ENCODE data around the gene USP2.

Gene USP2

DNA sequence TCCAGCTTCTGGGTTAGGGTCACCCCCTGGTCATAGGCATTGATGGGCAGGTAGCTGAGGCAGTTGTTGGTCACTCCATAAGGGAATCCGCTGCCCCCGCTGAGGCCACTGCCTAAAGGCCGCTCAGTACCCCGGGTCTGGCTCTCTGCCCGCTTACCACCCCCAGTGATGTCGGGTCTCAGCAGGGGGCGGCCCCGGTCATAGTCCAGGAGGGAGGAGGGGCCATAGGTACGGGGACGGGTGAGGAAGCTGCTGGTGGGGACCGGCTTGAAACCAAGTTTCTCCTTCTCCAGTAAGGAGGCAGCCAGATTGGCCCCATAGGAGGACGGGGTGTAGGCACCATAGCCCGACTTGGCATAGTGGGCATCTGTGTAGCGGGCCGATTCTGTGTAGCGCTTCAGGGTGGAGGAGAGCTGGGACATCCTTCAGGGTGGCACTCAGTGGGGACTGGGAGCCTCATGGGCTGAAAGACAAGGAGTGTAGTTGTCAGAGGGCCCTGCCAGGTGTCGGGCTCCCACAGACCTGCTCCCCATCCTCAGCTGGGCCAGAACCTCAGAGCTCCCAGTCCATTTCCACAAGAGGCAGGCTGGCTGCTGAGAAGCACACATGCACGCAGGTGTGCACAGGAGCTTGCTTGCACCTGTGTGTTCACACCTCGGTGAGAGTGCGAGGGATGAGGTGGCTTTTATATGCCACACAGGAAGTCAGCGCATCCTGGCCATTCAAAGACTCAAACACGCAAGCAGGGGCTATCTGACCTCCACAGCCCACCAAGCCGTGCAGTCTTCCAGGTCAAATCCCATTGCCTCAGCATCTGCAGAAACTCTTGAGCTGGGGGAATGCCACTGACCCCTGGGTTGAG is 8.2 kb downstream of the USP2 start:
- no peak for TF ChIP-seq Cebpa-rat (IDR thresholded peaks at IDR 0.05)
- no peaks in the 10 kb centered on the region for H4K20me1 ChIP-seq
- H3K4me2 ChIP-seq = peak overlapping the region; percentile 55
- H3K27me3 ChIP-seq = no peaks in the 10 kb centered on the region
- no peaks in the 10 kb centered on the region for H3K9me3 ChIP-seq
- no peak overlapping the region for H3K27ac ChIP-seq
- peaks cover 80% of the 10 kb centered on the region for H3K4me1 ChIP-seq
- H3K4me3 ChIP-seq = no peak overlapping the region
- H3K9ac ChIP-seq = no peak overlapping the region
- no peaks in the 10 kb centered on the region for H3K36me3 ChIP-seq

DNA sequence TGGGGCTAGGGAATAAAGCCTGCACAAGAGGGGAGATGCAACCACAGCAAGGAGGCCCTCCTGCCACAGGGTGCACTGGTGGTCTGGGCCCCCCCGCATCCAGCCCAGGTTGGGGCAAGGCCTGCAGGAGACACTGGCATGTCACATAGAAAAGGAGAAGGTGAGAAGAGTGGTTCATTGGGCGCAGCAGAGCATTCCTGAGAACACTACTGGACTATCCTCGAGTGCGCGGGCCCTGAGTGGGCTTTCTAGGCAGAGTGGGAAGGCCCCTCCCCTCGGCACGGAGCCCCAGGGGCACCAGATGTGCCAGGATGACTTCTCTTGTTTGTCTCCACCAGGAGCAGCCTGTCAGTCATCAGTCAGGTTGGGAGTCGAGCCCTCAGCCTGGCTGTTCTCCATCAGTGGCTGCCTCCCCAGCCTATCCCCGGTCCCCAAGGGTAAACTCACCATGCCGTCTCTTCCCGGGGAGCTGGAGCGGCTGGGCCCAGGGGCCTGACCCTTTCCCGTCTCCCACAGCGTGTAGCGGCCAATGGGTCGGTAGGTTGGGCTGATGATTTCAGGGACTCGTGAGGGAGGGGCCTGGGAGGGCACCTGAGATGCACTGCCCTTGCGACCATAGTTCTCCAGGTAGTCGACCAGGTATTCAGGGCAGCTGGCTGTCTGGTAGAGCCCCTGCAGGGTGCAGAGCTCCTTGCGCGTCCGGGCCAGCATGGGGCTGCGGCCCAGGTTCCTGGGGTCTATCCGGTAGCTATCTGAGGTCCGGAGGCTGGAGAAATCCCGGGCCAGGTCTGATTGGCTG is 9.0 kb downstream of the USP2 start:
- no peaks in the 10 kb centered on the region for H3K27me3 ChIP-seq
- H3K9me3 ChIP-seq = no peaks in the 10 kb centered on the region
- peaks cover 82% of the 10 kb centered on the region for H3K4me1 ChIP-seq
- peak overlapping the region; percentile 41 for H3K4me2 ChIP-seq
- no peak overlapping the region for H3K27ac ChIP-seq
- H3K4me3 ChIP-seq = no peak overlapping the region
- no peak overlapping the region for H3K9ac ChIP-seq
- no peak for TF ChIP-seq Cebpa-rat (IDR thresholded peaks at IDR 0.05)
- H4K20me1 ChIP-seq = no peaks in the 10 kb centered on the region
- no peaks in the 10 kb centered on the region for H3K36me3 ChIP-seq

DNA sequence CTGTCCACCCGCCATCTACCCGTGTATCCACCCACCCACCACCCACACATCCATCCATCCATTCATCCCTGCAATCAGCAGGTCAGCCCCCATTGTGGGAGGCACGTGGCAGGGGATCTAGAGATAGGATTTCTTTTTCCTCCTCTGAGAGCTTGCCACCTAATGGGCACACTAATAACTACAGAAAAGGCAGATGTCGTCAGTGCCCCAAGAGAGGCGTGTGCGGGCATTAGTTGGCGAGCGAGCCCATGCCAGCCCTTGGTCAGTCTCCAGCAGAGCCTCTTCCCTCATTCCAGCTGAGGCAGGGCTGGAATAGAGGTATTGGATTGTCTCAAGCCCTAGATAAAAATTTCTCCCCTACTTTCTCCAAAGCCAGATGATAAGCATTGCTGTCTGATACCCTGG is 9.7 kb downstream of the USP2 start:
- Histone ChIP-seq H3K36me3 (no peaks in the 10 kb centered on the region), H3K4me2 (peak overlapping the region; percentile 41), H3K9ac (no peak overlapping the region)

DNA sequence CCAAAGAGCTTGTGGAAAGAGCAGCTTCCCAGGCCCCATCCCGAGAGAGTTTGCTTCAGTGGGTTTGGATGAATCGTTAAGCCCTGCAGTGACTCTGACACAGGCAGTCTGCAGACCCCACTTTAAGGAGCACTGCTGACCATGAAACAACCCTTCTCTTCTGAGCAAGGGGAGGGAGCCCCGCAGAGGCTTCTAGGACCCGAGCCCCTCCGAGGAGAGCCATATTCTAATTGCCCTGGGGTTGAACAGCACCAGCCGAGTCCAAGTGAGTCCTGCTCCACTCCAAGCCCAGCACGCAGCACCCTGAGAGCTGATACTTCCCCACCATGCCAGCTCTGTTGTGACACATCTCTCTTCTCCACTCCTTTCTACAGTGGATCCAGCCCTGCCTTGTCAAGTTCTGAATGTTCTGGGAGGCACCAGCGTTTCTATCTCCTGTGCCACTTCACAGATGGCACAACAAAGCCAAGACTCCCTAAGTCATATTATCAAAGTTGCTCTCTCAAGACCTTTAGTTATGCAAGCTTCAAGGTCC is 10.4 kb downstream of the USP2 start:
- Histone ChIP-seq H3K27ac (peak overlapping the region; percentile 16; the same call in 1 of the 2 replicates), H4K20me1 (no peaks in the 10 kb centered on the region), H3K4me2 (peak overlapping the region; percentile 41), H3K9me3 (no peaks in the 10 kb centered on the region), H3K27me3 (no peaks in the 10 kb centered on the region), H3K4me1 (peaks cover 77% of the 10 kb centered on the region), H3K36me3 (no peaks in the 10 kb centered on the region), H3K4me3 (no peak overlapping the region), H3K9ac (no peak overlapping the region)
- TF ChIP-seq Cebpa-rat (IDR thresholded peaks at IDR 0.05) = no peak

More for the DNA sequence above, 9.7 kb downstream of the USP2 start:
- H3K27ac ChIP-seq = no peak overlapping the region
- H3K4me3 ChIP-seq = no peak overlapping the region
- peaks cover 82% of the 10 kb centered on the region for H3K4me1 ChIP-seq
- no peaks in the 10 kb centered on the region for H3K27me3 ChIP-seq
- H3K9me3 ChIP-seq = no peaks in the 10 kb centered on the region
- no peaks in the 10 kb centered on the region for H4K20me1 ChIP-seq
- no peak for TF ChIP-seq Cebpa-rat (IDR thresholded peaks at IDR 0.05)

DNA sequence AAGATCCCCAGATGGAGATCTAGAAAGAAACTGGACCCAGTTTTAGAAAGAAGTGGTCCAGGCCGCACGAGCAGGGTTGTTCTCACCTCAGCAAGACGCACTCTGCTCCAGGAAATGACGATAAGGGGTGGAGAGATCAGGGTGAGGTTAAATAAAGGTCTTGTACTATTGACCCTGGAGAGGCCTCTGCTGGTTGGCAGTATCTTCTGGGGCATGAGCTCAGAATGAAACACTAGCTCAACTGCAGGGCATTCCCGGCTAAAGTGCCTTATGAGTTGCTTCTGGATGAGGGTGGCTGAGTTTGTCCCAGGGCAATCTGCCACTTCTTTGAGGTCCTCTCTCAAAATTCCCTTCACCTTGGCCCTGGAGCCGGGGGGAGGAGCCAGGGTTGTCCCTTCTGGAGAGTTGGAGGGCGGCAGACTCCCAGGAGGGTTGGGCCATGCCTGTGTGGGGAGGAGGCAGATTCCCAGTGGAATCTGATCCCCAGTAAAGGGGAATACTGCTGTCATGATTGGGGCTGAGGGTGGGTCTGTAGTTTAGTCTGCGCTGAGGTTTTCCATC is 10.9 kb downstream of the USP2 start:
- no peak overlapping the region for H3K4me3 ChIP-seq
- no peaks in the 10 kb centered on the region for H3K27me3 ChIP-seq
- no peak overlapping the region for H3K9ac ChIP-seq
- H4K20me1 ChIP-seq = no peaks in the 10 kb centered on the region
- peaks cover 76% of the 10 kb centered on the region for H3K4me1 ChIP-seq
- TF ChIP-seq Cebpa-rat (IDR thresholded peaks at IDR 0.05) = no peak
- H3K36me3 ChIP-seq = no peaks in the 10 kb centered on the region
- H3K27ac ChIP-seq = peak overlapping the region; percentile 16; the same call in 1 of the 2 replicates
- H3K4me2 ChIP-seq = peak overlapping the region; percentile 41
- H3K9me3 ChIP-seq = no peaks in the 10 kb centered on the region

DNA sequence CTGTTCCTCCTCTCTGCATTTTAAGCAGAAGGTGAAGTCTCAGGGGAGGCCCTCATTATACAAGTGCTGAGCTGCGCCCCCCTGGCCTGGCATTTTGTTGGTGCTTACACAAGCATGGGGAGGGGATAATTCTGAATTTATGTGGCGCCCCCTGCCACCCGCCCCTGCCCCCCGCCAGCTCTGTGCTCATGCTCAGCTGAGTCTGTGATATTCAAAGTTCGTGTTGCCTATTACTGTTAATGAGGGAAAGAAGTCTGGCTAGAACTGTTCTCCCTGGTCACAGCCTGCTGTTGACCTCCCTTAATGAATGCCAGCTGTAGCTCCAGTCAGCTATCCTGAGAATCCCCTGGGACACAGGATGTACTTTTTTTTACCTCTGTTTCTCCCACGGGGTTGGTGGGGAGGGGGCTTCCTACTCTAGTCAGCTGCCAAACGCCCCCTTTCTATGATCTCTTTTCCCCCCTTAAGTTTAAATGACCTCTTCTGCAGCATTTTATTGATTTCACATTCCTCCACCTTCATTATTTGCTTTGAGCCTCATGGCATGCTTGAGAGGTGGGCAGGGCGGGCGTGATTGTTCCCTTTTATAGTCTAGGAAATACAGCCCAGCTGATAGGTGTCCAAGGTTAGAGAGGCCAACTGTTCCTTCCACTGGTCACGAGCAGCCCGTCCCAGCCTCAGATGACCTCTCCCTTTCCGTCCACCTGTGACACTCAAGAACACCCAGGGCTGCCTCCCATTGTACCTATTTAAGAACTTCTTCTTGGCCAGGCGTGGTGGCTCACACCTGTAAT is 12.2 kb downstream of the USP2 start:
- TF ChIP-seq Cebpa-rat (IDR thresholded peaks at IDR 0.05) = no peak
- no peak overlapping the region for H3K4me3 ChIP-seq
- no peaks in the 10 kb centered on the region for H4K20me1 ChIP-seq
- no peak overlapping the region for H3K27ac ChIP-seq
- H3K9ac ChIP-seq = no peak overlapping the region
- H3K4me1 ChIP-seq = peaks cover 86% of the 10 kb centered on the region
- H3K9me3 ChIP-seq = no peaks in the 10 kb centered on the region
- no peaks in the 10 kb centered on the region for H3K36me3 ChIP-seq
- peaks cover 6% of the 10 kb centered on the region; the same call in 1 of the 2 replicates for H3K27me3 ChIP-seq
- peak overlapping the region; percentile 66 for H3K4me2 ChIP-seq

DNA sequence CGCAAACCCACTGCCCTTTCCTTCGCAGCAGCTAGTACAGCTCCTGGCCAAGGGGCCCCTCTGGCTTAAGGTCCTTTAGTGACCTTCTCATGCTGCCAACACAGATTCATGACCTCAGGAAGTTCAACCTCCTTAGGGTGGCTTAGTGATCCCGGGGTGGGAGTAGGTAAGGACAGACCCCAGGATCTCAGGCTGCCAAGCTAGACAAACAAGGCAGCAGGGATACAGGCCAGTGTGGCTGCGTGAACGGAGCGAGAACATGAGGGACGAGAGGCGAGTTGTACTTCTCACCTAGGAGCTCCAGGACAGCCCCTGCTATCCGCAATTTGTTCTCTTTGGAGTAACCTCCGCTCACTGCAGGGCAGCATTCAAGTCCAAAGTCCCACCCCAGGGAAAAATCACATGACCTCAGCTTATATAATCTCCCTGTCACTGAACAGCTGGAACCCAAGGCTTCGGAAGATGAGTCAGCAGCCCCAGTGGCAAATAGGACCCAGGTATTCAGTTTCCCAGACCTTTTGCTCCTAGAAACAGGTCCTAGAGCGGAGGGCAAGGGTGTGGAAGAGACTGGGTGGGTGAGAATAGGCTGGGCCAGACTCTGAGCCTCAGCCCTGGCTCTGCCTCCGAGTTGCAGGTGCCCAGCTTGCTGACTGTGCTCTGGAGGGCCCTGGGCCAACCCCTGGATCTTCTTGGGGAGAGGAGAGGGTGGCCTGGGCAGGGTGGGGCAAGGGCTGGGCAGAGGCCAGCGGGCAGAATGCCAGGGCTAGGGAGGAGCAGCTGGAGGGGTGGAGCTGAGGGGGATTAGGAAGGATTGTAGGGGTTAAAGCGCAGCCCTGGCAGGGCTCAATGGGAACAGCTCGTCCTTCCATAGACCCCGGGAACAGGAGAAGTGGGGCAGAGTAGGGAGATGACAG is 13.1 kb downstream of the USP2 start:
- no peak for TF ChIP-seq Cebpa-rat (IDR thresholded peaks at IDR 0.05)
- Histone ChIP-seq H3K27ac (0 out of 2 replicates have a peak overlapping the region, but pooled peaks have one; percentile 1), H3K36me3 (no peaks in the 10 kb centered on the region), H4K20me1 (0 out of 2 replicates have a peak, but pooled peaks cover 2% of the 10 kb centered on the region), H3K4me1 (peaks cover 83% of the 10 kb centered on the region), H3K4me3 (no peak overlapping the region), H3K9me3 (no peaks in the 10 kb centered on the region), H3K4me2 (peak overlapping the region; percentile 66), H3K9ac (no peak overlapping the region), H3K27me3 (peaks cover 15% of the 10 kb centered on the region)

DNA sequence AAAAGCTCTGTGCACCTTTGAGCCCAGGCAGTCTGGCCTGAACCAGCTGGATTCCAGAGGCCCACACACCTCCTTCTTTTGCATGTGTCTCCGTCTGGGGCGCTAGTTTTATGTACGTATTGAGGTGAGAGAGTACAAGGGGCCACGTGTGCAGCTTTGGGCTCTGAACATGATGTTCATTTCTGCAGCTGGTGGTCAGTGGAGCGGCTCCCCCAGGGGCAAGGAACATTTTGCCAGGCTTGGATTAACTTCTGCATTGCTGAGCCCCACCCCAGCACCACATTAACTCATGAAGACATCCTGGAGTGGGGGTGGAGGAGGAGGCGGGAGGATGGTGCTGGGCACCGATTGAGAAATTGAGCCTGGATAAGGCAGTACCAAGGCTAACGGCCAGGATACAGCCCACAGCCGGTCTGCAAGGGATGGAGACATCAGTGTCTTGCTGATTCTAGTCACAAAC is 13.8 kb downstream of the USP2 start:
- peak overlapping the region; percentile 66 for H3K4me2 ChIP-seq
- 0 out of 2 replicates have a peak, but pooled peaks cover 8% of the 10 kb centered on the region for H4K20me1 ChIP-seq
- no peaks in the 10 kb centered on the region for H3K9me3 ChIP-seq
- H3K4me3 ChIP-seq = no peak overlapping the region
- no peaks in the 10 kb centered on the region for H3K36me3 ChIP-seq
- H3K4me1 ChIP-seq = peaks cover 87% of the 10 kb centered on the region
- no peak for TF ChIP-seq Cebpa-rat (IDR thresholded peaks at IDR 0.05)
- peaks cover 21% of the 10 kb centered on the region for H3K27me3 ChIP-seq
- H3K9ac ChIP-seq = no peak overlapping the region
- no peak overlapping the region for H3K27ac ChIP-seq
